ENCODE measurements around the gene NEIL3. TPM values are rescaled to one million over a fixed set of nuclear protein-coding genes. Genes with fewer than 3 reads are reported as not detected.

NEIL3 gene
- total and polyA plus RNA-seq, 2 of the 8 experiments (the other 6 are each of a cell fraction or from before 2014, with no cell fraction given) = 5.5 to 11.0 TPM

DNA sequence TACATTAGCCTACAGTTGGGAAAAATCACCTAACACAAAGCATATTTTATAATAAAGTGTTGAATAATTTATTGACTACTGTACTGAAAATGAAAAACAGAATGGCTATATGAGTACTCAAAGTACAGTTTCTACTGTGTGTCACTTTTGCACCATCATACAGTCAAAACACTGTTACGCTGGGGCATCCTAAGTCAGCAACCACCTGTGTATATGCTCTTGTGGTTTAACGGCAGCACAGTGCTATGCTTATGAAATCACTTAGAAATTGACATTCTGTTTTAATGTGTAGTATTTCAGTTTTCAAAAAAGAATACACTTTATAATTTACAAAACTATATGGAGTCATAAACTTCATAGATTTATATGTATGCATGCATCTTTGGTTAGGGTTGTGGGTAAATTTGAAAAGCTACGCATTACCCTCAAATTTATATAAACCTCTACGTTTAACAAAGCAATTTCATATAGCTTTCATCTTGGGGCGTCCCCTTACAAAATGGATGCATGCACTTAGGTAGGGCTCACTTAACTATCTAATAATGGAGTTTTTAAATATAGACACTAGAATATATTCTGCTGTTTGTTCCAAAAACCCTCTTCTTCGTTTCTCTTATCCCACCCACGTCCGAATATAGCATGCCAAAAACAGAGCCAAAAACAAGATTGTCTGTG, 690 bp upstream of the NEIL3 start:
- Histone ChIP-seq H3K27ac (ENCODE audit: low read depth, low read length) (no peak overlapping the region), H3K79me1 (ENCODE audit: low read depth, low read length) (no peaks in the 10 kb centered on the region), H3K79me2 (ENCODE audit: control insufficient read depth in 1 of 2, insufficient read depth in 2 of 2, low read length in 2 of 2) (peaks cover 0 to 6% of the 10 kb centered on the region in 2 experiments; a peak in 2 of 4 replicates), H3K56ac (replicated peaks; ENCODE audit: insufficient read length, low read depth, low read length) (no peak overlapping the region), H3K14ac (ENCODE audit: insufficient read length) (no peak overlapping the region), H3K4me1 (replicated peaks in 1 of 4; ENCODE audit: control insufficient read depth in 3 of 4, insufficient read depth in 4 of 4, low read length in 3 of 4) (no peaks in the 10 kb centered on the region), H3K36me3 (ENCODE audit: control insufficient read depth in 2 of 4, insufficient read depth in 4 of 4, low read length in 3 of 4) (no peaks in the 10 kb centered on the region), H3K23me2 (ENCODE audit: low read depth, low read length) (no peaks in the 10 kb centered on the region; the same call in 1 of the 2 replicates), H3K9me3 (ENCODE audit: insufficient read depth in 2 of 2, low read depth in 1 of 2, low read length in 1 of 2) (no peaks in the 10 kb centered on the region), H2AK5ac (ENCODE audit: low read depth, low read length) (no peak overlapping the region), H3K4me2 (ENCODE audit: insufficient read depth in 1 of 2, low read depth in 2 of 2, low read length in 2 of 2) (peak overlapping the region; percentile 59 to 70), H4K8ac (ENCODE audit: extremely low read depth, insufficient read depth, low read length) (no peak overlapping the region), H4K20me1 (replicated peaks in 1 of 2; ENCODE audit: control insufficient read depth in 1 of 2, insufficient read depth in 2 of 2, low read length in 2 of 2) (no peaks in the 10 kb centered on the region), H2BK12ac (ENCODE audit: low read depth, low read length) (no peak overlapping the region), H3K18ac (ENCODE audit: extremely low read depth, low read length) (no peak overlapping the region), H2BK120ac (replicated peaks; ENCODE audit: low read depth, low read length) (no peak overlapping the region), H4K5ac (ENCODE audit: insufficient read length, low read depth, low read length) (peak overlapping the region; percentile 48), H4K91ac (replicated peaks; ENCODE audit: insufficient read length, low read length) (no peak overlapping the region), H3K9ac (replicated peaks in 1 of 4; ENCODE audit: extremely low read depth in 1 of 4, low read depth in 3 of 4, low read length in 3 of 4) (no peak overlapping the region), H2BK20ac (ENCODE audit: low read length) (no peak overlapping the region), H2AFZ (ENCODE audit: low read length) (peak overlapping the region; percentile 26; the same call in 1 of the 2 replicates), H2BK5ac (ENCODE audit: low read depth, low read length) (no peak overlapping the region), H3K27me3 (replicated peaks in 1 of 4; ENCODE audit: control insufficient read depth in 3 of 4, extremely low read depth in 1 of 4, insufficient read depth in 3 of 4, low read length in 3 of 4) (no peaks in the 10 kb centered on the region), H2BK15ac (ENCODE audit: low read length) (no peak overlapping the region), H3K4ac (replicated peaks; ENCODE audit: insufficient read length, low read depth, low read length) (no peak overlapping the region), H3K23ac (ENCODE audit: insufficient read length) (no peak overlapping the region), H3K4me3 (ENCODE audit: extremely low read depth in 1 of 4, insufficient read depth in 2 of 4, low read depth in 3 of 4, low read length in 4 of 4) (peak overlapping the region in 3 of 4 experiments; percentile 60 to 82 (median 78); a peak in 5 of 8 replicates)
- DNase-seq (ENCODE audit: low read depth in 1 of 2, low spot score in 2 of 2) (no peak), FAIRE-seq (no peak)
- CTCF ChIA-PET (ENCODE audit: partially characterized antibody) = interaction anchor here (0.6 to 1.7 kb wide), 4 partner anchors 15 to 554 kb away, joined by 3 to 4 read pairs (median 4); no protein-coding TSS in a partner anchor
- POLR2A ChIA-PET (ENCODE audit: partially characterized antibody) = interaction anchor here (0.7 kb wide), 1 partner anchor 25 kb away, joined by 3 read pairs; no protein-coding TSS in a partner anchor
- 83% methylated on average over 8 of the region's 8 CpGs; no CpG with 5 or more reads in 1 of the 2 experiments for WGBS, 2 experiments (ENCODE audit: extremely low coverage in 1 of 2, insufficient coverage in 1 of 2, insufficient read length in 1 of 2, insufficient replicate concordance in 2 of 2, low coverage in 1 of 2, low lambda C conversion rate in 2 of 2, missing lambda C conversion rate in 1 of 2)
- TF ChIP-seq SAP30 (IDR thresholded peaks at IDR 0.05; ENCODE audit: insufficient read depth, insufficient replicate concordance, low read length) = no peak
- no peak for TF ChIP-seq TCF12 (IDR thresholded peaks at IDR 0.05; ENCODE audit: low read depth, low read length)
- TF ChIP-seq CREB1 (IDR thresholded peaks at IDR 0.05) = no peak
- no peak for TF ChIP-seq SIRT6 (IDR thresholded peaks at IDR 0.05; ENCODE audit: low read length)
- TF ChIP-seq RAD21 (IDR thresholded peaks at IDR 0.05 in 1 of 2, conservative IDR thresholded peaks at IDR 0.05 in 1 of 2; ENCODE audit: low read depth in 2 of 2, low read length in 2 of 2) = no peak
- TF ChIP-seq POU5F1 (IDR thresholded peaks at IDR 0.05; ENCODE audit: low read depth, low read length) = no peak
- TF ChIP-seq SP4 (IDR thresholded peaks at IDR 0.05; ENCODE audit: low read length) = no peak
- TF ChIP-seq CHD2 (IDR thresholded peaks at IDR 0.05; ENCODE audit: low read length) = no peak
- no peak for TF ChIP-seq POLR2A (IDR thresholded peaks at IDR 0.05; ENCODE audit: control extremely low read depth in 1 of 2, low read depth in 2 of 2, low read length in 2 of 2)
- no peak for TF ChIP-seq MAFK (IDR thresholded peaks at IDR 0.05; ENCODE audit: low read depth, low read length)
- no peak for TF ChIP-seq HDAC2 (IDR thresholded peaks at IDR 0.05; ENCODE audit: borderline replicate concordance in 1 of 2, low read depth in 2 of 2, low read length in 2 of 2)

Measured in H1 (cell line).